ENCODE measurements around the gene COL5A3.

DNA sequence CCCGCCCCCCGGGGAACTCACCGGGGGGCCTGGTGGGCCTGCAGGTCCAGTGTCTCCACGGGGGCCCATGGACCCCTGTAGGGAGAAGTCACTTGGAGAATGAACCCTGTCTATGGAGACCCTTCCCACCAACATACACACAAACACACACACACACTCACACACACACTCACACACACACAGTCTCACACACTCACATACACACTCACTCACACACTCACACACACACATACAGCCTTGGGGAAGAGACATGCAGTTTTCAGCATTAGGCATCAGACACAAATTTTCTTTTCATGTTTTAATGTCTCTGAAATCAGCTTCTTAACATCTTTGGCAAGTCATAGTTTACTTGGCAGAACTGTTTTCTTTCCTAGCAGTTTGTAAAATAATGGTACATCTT lies 43.0 kb downstream of the COL5A3 start:
- TF ChIP-seq POLR2A (IDR thresholded peaks at IDR 0.05): no peak
- TF ChIP-seq, protein P1, sequence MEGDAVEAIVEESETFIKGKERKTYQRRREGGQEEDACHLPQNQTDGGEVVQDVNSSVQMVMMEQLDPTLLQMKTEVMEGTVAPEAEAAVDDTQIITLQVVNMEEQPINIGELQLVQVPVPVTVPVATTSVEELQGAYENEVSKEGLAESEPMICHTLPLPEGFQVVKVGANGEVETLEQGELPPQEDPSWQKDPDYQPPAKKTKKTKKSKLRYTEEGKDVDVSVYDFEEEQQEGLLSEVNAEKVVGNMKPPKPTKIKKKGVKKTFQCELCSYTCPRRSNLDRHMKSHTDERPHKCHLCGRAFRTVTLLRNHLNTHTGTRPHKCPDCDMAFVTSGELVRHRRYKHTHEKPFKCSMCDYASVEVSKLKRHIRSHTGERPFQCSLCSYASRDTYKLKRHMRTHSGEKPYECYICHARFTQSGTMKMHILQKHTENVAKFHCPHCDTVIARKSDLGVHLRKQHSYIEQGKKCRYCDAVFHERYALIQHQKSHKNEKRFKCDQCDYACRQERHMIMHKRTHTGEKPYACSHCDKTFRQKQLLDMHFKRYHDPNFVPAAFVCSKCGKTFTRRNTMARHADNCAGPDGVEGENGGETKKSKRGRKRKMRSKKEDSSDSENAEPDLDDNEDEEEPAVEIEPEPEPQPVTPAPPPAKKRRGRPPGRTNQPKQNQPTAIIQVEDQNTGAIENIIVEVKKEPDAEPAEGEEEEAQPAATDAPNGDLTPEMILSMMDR (IDR thresholded peaks at IDR 0.05 in 8 of 11, conservative IDR thresholded peaks at IDR 0.05 in 3 of 11): no peak

All from spleen (tissue), 7 donors.